ENCODE measurements around the gene MAST4.

Gene MAST4

DNA sequence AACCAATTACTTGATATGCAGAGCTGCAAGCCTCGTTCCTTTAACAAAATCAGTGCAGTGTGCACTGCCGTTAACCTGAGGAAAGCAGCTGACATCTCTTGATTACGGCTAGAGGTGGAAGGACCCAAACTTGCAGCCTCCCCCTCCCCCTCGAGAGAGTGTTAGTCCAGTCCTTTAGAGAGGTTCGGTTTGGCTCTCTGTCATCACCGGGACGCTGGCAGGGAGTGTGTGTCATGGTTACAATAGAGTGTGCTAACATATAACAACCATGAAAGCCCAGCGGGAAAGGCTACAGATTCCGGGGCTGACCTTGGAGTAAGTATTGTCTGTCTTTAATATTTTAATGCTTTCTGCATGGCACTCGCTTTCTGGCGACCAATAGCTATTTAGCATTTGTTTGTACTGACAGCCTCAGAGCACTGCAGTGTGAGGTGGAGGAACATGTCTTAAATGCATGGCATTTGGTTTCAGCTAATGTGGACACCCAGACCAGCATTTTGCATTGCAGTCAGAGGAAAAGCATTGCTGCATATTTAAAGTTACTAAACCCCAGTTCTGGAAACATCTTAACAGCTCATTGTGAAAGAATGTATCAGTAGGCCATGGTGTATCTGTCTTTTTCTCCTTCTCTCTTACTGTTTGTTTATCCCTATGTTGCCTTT is 362.9 kb downstream of the MAST4 start:
- no peak for DNase-seq (ENCODE audit: low read depth in 2 of 2)

DNA sequence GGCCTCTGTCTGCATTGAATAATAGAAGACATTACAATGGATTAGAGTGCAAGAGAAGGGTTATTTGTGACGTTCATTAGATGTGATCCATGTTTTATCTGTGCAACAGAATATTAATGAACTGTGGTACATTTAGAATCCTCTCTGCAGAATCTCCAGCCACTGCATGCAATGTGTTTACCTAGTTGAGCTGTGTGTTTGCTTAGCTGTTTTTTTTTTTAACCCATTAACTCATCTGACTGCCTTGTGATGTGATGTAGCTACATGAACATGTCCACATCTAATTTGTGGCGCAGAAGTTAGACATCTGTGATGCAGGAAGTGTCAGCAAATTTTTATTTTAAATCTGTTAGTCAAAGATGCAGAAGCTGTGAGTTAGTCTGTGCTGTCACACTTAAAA is 363.5 kb downstream of the MAST4 start:
- DNase-seq (ENCODE audit: low read depth in 2 of 2): no peak

DNA sequence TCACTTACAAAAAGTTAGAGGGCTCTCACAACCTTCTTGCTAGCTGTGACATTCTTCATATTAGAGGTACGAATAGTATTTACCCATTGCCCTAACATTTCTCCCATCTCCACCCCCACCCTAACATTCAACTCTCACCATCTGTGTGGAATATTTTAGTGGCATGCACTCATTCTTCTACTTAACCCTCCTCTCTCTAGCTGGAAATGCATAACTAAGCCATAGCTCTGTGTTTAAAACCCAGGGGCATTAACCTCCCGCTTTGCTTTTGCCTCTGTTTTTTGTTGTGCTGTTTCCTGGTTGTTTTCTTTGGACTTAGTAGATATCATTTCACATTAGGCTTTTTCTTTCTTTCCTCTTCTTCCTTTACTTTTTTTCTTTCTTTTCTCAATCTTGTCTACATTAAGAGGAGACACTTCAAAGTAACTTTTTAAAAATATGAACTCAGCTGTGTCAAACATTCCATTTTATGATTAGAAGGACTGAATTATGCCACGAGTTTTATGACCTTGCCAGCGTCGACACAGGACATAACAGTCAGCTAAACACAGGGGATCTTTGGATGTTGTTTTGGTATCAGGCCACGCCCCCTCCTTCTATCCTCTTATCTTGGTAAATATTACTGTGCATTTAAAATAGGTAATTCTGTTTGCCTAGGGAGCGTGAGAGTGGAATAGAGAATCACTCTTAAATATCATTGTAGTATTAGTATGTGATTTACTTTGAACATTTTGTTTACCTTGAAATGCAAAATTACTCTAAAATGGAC is 364.4 kb downstream of the MAST4 start:
- DNase-seq (ENCODE audit: low read depth in 2 of 2): no peak

DNA sequence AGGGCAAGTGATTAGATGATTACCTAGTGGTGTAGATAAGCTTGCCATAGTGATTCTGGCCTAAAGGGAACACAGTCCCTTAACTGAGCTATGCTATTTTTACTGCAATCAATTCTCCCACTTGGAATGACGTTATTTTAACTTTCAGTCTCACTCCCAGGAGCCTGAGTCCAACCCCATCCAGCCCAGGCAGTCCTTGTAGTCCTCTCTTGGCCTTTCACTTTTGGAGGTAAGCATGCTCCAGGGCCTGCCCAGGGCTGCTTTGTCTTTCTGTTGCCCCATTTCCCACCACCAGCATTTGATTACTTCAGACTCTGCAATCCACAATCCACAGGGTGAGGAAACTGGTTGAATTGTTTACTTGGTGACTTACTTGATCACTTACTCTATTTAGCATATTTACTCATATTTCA is 367.4 kb downstream of the MAST4 start:
- no peak for DNase-seq (ENCODE audit: low read depth in 2 of 2)

DNA sequence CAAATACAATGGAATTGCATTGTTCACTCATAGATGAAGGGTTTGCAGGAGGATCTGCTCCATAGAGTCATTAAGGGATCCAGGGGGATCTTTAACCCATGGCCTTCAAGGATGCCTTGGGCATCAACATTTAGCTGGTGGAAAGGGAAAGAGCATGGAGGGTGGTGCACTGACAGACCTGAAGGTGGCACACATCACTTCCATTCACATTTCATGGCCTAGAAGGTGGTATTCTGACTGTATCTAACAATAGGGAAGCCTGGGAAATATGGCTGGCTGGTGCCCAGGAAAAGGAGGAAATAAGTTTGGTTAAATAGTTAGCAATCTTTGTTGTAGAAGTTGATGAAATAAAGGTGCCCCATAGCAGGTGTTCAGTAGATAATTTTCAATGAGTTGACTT is 370.2 kb downstream of the MAST4 start:
- DNase-seq (ENCODE audit: low read depth in 2 of 2): no peak

DNA sequence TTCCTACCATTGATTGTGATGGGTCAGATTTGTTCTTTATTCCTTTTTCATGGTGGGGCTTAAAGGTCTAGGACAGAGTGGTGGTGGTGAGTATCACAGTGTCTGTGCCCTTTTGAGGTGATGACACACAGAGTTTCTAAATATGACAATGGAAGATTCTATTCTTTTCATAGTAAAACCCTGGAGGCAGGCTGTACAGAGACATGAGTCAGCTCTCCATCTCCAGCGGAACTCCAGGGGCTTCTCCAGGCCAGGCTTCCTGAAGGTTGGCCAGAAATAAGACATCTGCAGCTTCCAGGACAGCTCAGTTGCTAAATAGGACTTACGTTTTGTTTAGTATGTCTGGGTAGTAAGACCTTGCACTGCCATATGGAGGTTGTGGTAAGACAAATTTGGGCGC is 370.9 kb downstream of the MAST4 start:
- DNase-seq (ENCODE audit: low read depth in 2 of 2): no peak

DNA sequence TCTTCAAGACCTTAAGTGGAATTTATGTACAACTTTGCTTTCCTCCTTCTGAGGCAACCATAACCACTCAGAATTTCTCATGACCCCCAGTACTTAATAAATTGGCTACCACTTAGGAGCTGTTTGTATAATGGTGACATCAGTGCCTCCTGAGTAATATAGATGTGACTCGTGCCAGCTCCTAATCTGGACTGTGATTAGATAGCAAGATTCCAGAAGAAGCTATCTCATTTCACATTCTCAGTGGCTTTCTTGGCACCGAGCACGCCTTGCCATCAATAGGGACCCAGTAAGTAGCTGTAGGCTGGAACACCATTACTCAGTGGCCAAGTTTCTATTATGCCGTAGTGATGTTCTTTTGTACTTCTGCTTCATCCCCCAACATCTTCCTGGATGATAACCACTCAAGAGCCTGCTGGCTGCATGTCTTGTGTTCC is 371.7 kb downstream of the MAST4 start:
- DNase-seq (ENCODE audit: low read depth in 2 of 2): no peak

DNA sequence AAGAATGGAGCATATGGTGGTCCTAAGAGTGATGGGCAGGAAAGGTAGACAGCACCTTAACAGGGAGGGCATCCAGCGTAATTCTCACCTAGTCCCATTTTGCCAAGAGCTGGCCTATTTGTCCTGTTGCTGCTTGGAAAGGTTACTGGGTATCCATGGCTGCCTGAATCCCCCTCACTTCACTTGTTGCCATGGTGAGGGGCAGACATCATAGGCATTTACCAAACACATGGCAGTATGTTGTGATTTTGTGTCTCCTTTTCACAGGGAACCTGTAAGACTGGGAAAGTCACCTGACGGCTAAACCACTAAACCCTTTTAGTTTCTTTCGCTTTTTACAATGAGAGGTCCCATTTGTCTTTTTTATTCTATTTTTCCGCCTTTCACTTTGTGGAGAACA is 373.3 kb downstream of the MAST4 start:
- no peak for DNase-seq (ENCODE audit: low read depth in 2 of 2)

DNA sequence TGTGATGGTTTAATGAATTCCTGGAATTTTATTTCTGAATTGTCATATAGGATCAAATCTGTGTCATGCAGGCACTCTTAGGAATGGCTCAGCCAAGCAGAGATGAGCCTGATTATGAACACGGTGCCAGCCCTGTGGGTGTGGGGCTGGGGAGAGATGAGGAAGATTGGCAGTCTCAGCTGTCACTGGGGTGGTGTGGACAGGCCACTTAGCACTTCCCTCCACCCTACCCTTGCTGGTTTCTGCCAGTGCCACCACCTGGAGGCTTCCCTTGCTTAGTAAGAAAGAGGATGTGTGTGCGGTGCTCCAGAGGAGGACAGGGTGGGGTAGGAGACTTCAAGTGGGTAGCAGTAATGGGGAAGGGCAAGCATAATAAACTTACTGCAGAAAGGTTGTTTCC is 373.8 kb downstream of the MAST4 start:
- DNase-seq (ENCODE audit: low read depth in 2 of 2): no peak

DNA sequence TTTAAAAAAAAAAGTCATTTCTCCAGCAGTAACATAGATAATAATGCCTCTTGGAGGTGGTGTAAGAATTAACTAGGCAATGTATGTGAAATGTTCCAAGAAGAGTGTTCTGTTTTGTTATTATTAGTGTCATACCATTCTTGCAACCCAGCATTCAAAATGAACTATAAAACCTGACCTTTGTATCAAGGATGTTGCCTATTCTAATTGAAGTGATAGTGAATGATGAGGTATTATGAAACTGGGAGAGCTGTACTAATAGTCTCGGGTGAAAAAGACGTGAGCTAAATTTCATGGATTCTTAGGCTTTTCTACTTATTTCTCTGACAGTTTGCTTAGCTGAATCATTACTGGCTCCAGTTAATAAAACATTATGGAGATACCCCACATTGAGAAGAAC is 375.8 kb downstream of the MAST4 start:
- DNase-seq (ENCODE audit: low read depth in 2 of 2): no peak

DNA sequence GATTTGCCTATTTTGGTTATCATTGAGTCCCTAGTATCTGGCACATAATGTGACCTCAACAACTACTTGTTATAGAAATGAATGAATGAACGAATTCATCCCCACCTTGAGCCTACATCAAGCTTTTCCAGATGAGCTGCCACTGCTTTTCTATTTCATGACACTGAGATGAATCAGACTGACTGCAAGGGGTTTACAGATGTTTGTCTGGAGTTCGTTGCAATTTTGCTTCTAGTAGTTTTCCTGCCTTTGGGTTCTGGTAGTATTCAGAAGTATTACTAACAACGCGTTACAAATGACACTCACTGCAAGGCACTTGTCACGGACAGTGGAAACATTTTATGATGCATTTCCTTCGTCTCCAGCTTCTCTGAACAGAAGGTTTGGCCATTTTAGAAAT is 378.1 kb downstream of the MAST4 start:
- DNase-seq (ENCODE audit: low read depth in 2 of 2): no peak

DNA sequence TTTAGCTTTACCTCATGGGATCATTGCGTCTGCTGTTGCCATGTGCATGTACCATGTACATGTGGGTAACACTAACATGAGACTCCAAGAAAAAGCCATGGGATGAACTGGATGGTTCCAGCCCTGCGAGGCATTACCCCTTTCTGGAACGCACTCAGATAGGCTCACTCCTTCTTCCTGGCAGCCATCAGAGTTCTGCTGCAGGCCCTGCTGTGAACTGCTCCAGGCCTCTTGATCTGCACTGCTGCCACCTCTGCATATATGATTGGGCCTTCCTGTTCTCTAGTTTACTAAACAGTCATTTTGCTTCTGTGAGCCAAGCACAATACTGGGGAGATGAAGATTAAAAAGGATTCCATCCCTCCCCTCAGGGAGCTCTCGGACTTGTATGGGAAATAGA is 379.9 kb downstream of the MAST4 start:
- no peak for DNase-seq (ENCODE audit: low read depth in 2 of 2)

DNA sequence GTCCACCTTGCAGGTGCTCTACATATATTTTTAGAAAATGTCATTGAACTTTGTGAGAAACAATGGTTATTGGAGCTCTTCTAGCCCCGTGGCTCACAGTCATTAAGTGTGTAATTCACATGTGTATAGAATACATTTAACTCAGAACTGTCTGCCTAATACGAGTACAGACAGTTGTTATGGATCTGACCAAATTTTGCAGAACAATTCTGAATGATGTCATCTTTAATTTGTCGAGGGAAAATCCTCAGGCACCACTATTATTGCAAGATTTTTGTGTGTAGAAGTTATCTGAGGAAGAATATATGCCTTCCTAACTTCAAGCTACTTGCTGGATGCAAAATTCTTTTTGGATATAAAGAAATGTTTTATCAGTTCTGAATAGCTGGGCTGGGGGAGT is 383.5 kb downstream of the MAST4 start:
- DNase-seq (ENCODE audit: low read depth in 2 of 2): no peak

DNA sequence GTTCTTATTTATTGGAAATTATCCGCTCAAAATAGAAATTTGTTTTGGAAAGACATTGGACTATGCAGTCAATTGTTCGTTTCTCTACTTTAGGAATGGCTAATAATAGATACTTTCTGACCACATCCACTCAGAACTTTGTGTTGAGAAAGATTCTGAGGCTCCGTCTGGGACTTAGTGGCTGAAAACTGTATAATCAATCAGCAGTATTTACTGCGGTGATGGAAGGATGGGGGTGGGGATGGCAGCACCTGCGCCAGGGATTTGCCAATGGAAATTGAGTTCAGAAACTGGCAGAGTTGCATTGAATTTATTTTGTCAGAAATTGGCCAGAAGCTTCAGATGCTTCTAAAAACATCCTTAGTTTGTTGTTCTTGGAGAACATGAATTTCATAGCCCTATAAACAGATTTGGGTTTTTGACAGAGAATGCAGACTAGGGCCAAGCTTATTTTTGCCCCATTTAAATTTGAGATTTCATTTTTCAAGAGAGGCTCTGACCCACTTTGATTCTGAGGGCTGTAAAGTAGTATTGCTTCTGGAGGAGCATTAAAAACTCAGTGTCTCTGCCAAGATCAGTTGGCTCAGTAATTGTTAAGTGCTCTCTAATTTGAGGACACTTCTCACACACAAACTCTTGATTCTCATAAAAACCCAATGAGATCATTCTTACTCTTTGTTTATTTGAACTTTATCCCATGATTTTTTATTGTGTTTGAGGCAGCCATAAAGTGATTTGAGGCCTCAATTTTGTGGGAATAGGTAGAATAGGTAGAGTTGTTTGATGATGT is 385.3 kb downstream of the MAST4 start:
- no peak for DNase-seq (ENCODE audit: low read depth in 2 of 2)

DNA sequence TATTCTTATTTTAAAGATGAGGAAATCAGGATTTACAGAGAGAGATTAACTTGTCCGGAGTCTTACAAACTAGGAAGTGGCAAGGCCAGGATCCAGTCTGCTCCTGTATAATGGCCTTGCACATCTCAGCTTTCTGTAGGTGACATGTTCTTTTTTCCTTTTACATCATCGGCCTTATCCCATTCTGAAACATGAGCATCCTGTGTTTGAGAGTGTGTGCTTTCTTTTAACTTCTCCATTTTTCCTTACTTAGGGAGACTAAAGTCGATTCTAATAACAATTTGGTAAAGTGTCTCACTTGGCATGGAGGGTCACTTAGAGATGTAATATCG is 385.8 kb downstream of the MAST4 start:
- DNase-seq (ENCODE audit: low read depth in 2 of 2): no peak

DNA sequence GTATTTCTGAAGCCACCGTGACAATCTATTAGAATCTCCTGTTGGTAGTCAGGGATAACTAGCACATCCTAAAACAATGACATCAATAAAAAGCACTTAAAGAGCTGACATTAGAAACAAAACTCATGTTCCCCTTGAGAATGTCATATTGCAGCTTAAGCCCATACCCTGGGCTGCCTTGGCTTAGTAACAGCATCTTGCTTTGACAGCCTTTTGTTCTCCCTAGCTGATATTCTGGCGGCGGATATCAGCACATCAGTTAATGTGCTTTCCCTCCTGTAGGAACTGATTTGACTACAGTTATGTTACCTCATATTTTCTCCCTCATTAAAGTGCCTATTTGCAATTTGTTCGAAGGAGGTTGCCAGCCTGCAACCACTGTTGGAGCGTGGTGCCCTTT is 386.3 kb downstream of the MAST4 start:
- DNase-seq (ENCODE audit: low read depth in 2 of 2): no peak

DNA sequence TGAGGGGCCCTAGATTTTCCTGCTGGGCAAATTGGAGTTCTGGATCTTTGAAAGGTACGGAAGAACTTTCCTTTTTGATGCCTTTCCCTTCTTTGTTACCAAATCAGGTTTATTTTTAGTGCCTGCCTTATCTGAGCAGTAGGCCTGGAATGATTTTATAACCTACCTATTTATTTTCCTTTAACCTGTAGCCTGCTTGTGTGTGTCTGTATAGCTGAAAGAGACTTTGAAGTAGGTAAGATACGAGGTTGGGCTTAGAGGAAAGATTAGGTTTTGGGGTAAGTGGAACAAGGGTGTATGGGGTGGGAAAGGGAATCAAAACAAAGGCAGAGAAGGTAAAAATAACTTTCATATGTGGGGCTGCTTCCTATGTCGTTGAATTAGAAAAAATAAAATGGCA is 389.2 kb downstream of the MAST4 start:
- DNase-seq (ENCODE audit: low read depth in 2 of 2): no peak

DNA sequence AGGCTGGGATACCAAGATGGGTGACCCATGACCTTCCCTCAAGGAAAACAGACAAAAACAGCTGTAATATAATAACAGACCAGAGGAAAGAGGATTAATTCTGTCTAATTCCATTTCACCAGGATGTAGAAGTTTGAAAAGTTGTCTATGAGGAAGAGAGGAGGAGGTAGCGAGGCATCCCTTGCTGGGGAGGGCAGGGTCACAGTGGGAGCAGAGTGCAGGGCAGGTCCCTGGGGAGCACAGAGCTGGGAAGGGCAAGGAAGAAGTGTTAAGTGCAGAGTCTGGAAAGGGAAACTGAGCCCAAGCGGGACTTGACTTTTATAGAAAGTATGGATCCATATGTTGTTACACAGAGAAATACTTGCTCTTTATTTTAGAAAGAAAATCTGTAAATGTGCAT is 389.8 kb downstream of the MAST4 start:
- no peak for DNase-seq (ENCODE audit: low read depth in 2 of 2)

DNA sequence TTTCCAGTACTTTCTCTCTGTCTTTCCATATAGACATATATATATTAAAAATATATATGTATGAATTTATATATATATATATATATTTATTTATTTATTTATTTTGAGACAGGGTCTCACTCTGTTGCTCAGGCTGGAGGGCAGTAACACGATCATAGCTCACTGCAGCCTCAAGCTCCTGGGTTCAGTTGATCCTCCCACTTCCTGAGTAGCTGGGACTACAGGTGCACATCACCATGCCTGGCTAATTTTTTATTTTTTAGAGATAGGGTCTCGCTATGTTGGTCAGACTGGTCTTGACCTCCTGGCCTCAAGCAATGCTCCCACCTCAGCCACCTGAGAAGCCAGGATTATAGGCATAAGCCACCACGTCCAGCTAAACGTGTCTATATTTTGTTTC is 390.3 kb downstream of the MAST4 start:
- no peak for DNase-seq (ENCODE audit: low read depth in 2 of 2)

DNA sequence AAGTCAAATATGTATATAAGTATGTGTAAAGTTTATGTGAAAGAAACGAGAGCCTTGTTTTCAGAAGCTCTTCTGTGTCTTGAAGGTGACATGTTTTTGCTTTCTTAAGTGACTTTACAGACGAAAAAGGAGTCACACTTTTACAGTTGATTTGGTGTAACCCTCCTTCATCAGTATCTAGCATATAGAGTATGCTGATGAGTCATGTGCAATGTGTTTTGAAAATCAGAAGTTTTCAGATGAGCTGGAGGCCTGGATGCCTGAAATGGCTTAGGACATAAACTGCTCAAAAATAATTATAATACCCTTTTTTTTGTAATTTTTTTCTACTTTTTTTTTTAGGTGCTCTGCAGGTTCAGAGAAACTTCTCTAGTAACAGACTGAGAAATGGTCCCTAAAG is 390.9 kb downstream of the MAST4 start:
- no peak for DNase-seq (ENCODE audit: low read depth in 2 of 2)

DNA sequence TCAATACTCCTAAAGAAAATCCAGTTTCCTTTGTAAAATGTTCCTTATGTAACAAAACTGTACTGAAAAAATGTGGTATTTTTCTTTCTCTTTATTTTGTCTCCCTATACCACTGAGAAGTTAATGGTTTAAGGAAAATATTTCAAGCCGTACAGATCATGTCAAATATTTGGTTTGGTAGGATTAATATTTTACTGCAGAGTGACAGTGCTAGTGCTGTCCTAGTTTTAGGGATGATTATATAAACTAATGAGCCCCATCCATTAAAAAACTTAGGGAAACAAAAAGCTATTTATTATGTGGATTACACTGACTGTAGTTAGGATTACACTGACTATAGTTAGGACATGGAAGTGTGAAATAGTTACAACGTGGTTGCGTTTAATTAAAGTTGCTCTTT is 391.3 kb downstream of the MAST4 start:
- no peak for DNase-seq (ENCODE audit: low read depth in 2 of 2)

DNA sequence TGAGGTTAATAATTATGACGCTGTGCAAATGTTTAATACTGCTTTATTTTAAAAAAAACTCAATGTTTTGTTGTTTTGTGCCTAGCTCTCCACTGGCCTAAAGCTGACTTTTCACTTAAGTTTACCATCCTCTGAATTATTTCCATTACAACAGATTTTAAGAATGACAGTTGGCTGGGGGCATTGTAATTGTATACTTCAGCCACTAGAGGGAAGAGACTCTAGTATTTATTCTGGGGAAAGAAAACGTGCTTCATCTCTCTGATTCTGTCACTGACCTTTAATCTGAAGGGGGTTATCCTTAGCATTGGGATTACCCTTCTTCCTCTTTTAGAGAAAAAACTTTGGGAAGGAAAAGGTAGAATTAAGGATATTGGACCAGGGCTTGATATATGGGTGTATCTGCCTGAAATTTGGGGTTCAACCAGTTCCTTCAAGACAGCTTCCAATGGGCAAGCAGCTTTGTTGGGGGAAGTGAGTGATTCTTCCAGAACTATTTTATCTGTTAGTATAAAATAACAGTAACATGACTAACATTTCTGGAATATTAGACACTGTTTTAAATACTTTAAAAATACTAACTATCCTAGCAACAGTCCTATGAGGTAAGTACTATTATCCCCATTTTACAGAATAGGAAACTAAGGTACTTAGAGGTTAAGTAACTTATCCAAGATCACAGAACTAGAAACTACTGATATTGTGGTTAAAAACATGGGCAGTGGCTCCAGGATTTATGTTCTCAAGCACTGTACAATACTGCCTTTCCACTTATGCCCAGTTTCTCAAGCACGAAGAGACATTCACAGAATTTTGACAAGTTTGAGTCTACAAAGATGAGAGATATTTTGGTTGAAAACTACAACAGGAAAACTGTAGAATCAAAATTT is 392.0 kb downstream of the MAST4 start:
- DNase-seq (ENCODE audit: low read depth in 2 of 2): no peak

Data from stimulated activated CD4-positive, alpha-beta T cell treated with anti-CD3 and anti-CD28 coated beads, Interleukin-1b, Interleukin-23, amount 100 ng/mL, for 4 hours (primary cell).